Spleen (tissue), 7 donors: ENCODE results near the gene IRX2.

Experiments used
- CTCF ChIP-seq, 11 experiments: fragments of 200-600 bp in 7 of 11; fragments of 450-650 bp in 4 of 11; sonication (generic) in 4 of 11; IDR thresholded peaks in 8 of 11; conservative IDR thresholded peaks in 3 of 11; 1 replicate in 7 of 11; 2 replicates in 4 of 11; pipeline versions ENCODE4 v1.4.0 to v1.8.0; 2016 to 2021; ENCODE audit warnings: antibody characterized with exemption in 11 of 11, inconsistent platforms in 4 of 11, mild to moderate bottlenecking in 1 of 11
- POLR2A ChIP-seq, 3 donors: fragments of 450-650 bp; IDR thresholded peaks; one replicate each; pipeline ENCODE4 v1.5.1; 2017; ENCODE audit warnings: antibody characterized with exemption in 3 of 3, mild to moderate bottlenecking in 1 of 3
- donor health status: DM: no; HTN: no; CAD: no; lungs with moderate emphysema.
- donor health status: DM: no; HTN: no; CAD: no.
- donor health status: DM: no; HTN: no; CAD: no.

- TF ChIP-seq CTCF (IDR thresholded peaks at IDR 0.05 in 8 of 11, conservative IDR thresholded peaks at IDR 0.05 in 3 of 11) (no peak), POLR2A (IDR thresholded peaks at IDR 0.05) (no peak)
Measured at GRCh38 chr5:2741956-2742355, 9.5 kb downstream of the IRX2 start.
